SW 1271 (cell line): ENCODE measurements around the gene GALNT10.

ENCODE experiments used
- DNase-seq, 2 experiments: peaks; one replicate each; lab custom pipeline; 2025; lab: John Stamatoyannopoulos, UW

Gene GALNT10

DNA sequence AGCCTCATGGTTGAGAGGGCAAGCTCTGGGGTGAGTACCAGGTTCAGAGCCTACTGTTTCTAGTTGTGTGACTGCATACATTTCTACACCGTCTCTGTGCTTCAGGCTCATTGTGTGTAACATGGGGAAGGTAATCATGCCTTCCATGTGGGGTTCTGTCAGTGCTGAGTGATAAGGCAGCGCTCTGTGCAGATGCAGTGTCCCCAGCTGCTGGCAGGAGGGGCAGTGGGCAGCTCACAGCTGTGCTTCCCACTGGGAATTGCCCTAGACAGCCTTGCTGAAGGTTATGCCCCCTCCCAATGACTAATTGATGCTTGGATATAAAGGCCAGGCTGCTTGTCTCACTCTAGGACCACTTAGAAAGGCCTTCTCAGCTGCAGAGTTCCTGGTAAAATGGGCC, 133.5 kb downstream of the GALNT10 start:
- DNase-seq: no peak

DNA sequence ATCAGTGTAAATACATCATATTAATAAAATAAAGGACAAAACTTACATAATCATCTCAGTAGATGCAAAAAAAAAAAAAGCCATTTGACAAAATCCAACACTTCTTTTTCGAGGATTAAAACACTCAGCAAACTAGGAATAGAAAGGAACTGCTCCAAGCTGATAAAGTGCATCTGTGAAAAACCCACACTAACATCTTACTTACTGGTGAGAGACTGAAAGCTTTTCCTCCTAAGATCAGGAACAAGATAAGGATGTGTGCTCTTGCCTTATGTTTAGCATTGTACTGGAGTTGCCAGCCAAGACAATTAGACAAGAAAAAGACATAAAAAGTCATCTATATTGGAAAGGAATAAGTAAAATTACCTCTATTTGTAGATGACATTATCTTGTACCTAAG, 135.0 kb downstream of the GALNT10 start:
- no peak for DNase-seq

DNA sequence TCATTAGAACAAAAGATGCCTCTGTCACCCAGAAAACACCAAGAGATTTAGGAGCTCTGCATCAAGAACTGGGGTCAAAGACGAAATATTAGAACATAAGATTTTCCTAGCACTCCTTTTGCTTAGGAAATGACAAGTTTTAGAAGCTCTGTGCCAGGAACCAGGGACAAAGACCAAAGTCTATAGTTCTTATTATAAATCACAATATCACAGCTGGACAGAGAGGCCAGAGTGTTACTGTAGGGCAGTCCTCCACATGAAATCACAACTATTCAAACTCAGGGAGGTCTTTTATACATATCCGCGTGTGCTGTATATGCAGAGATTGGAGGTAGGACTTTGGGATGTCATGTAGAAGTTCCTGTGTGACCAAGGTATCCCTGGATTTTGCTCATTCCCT, 138.5 kb downstream of the GALNT10 start:
- DNase-seq: no peak

DNA sequence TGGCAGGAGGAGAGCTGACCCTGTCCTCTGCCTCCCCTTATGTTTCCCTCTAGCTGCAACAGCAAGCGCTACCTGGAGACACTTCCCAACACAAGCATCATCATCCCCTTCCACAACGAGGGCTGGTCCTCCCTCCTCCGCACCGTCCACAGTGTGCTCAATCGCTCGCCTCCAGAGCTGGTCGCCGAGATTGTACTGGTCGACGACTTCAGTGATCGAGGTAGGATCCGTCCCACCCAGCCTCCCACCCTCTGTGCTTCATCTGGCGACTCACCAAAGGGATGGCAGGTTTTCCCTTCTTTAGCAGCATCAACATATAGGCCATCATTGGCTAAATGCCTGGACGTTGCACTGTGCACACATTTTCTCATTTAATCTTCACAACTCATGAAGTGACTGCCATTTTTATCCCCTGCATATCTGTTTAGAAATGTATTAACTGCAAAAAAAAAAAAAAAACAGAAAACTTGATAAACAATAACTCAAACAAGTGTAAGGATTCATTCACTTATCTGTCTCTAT, 139.0 kb downstream of the GALNT10 start:
- no peak for DNase-seq

DNA sequence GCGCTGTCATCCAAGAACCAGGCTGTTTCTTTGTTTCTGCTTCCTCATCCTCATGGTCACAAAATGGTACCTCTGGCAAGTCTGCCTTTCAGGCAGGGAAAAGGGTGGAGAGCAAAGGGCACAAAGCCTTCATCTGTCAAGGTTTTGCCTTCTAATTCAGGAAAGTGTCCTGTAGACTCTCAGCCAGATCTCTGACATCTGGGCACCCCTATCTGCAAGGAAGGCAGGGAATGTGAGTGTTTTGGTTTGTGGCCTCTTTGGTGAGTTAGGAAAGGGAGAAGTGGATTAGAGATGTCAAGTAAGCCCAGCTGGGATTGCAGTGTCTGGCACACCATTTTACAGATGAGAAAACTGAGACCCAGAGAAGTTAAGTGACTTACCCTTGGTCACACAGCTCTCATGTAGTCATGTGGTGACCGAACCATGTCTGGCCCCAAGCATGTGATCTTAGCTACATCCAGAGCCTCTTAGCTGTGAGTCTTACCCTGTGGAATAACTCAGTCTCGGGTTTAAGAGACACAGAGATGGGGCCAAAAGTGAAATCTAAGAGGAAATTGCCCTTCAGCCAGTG, 139.6 kb downstream of the GALNT10 start:
- no peak for DNase-seq

DNA sequence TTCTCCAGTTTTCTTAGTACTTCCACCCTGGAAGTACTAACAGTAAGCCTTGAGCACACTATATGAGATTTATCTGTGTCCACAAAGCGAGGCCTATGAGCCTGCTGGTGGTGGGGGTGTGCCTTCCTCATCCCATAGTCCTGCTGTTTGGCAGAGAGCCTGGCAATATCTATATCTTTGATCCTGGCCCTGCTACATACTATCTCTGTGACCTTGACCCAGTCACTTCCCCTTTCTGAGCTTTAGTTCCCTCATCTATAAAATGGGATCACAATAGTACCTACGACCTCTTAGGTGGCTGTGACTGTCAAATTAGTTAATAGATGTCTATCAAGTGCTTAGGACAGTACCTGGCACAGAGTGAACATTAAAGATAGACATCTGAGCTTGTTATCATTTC, 140.7 kb downstream of the GALNT10 start:
- no peak for DNase-seq

DNA sequence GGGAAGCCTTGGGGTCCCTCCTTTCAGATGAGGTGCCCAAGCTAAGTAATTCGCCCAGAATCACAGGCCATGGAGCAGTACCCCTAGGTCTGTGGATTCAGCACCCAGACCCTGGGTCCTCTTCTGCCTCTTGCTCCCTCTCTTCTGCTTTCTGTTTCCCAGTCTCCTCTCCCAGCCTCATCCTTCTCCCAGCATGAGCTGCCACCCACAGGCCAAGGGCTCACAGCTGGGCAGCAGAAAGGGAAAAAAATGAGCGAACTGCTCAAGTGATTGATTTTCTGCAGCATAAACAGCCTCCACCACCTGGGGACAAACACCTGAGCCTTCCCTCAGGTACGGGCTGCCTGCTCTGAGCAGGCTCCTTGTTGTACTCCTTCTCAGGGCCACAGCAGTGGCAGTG, 141.4 kb downstream of the GALNT10 start:
- DNase-seq: no peak

DNA sequence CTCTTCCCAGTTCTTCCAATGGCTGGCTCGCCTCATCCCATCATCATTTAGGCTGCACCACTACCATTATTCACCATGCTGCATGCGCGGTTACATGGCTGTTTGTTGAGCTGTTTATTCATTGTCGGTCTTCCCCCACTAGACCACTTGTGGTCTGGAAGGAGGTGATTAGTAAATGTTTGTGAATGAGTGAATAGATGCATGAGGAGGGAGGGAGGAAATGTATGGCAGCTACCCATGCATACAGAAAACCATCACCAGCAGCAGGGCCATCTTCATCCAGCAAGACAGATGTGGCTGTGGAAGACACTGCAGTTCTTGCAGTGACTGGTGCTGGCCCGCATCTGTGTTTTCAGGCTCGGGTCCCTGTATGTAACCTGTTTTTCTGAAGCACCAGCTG, 141.9 kb downstream of the GALNT10 start:
- DNase-seq: no peak

DNA sequence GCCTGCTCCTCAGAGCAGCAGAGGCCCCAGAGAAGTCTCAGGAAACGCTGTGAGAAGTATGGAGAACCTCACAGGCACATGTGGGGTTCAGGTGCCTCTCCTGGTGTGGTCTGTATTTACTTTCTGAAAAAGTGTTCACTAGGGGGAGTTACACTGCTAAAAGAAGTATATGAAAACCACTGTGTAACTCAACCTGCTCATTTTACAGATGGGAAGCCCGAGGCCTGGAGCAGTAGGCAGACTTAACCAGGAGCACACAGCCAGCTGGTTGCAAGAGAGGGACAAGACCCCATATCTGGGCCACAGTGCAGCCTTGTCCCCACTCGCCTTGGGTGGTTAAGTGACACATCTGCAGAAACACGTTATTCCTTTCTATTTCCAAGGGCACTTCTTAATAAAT, 142.5 kb downstream of the GALNT10 start:
- no peak for DNase-seq

DNA sequence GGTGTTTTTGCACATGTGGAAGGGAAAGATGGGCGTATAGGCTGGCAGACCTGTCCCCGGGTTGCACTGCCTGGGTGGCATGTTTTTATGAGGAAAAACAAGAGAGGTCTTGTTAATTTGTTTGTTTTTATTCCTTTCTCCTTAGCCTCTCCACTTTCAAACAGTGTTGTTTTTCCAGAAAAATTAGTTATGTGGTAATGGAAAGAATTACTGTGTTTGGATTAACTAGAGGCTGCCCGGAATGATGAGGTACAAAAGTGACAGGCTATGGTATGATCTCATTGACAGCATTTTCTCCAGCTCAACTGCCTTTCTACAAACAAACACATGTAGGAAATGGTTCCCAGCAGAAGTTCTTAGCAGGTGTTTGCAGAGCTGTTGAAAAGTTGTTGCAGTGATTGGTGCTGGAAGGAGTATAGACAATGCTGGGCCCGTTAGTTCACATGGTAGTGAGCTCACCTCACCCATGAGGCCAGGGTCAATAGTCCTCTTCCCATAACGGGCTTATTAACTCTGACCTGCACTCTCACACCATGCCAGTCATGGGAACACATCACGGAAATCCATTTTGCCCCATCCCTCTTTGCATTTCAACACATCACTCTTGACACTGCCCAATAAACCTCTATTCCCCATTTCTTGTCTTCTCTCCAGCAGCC, 144.0 kb downstream of the GALNT10 start:
- no peak for DNase-seq

DNA sequence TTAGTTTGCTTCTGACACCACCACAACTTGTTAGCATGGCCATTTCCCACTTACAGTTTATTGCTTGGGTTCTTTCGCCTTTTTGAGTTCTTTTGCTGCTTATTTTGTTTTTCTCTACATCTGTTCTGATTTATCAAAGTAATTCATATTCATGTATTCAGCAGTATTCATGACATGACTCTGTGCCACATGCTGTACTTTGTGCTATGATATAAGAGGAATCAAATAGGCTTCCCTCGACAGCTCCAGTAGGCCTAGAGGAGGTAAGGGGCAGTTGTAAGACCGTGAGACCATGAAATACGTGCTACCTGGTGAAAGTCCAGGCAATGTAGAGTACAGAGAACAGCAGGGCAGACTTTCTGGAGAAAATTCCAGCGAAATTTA, 144.5 kb downstream of the GALNT10 start:
- DNase-seq: no peak

DNA sequence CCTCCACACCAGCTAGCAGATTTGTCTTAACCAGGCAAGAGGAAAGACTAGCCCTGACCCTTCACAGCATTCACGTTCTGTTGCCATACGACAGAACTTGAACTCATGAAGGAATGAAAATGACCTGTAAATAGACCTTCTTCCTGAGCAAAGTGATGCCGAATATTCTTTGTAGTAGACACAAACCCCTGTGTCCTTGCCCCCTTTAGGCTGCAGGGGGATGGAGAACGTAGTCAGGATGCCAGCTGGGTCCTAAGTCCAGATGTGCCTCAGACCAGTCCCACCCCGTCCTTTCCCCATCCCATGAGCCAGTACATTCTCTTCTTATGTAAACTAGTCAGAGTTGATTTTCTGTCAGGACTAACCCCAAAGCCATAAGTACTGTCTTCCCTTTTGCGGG, 151.1 kb downstream of the GALNT10 start:
- no peak for DNase-seq

DNA sequence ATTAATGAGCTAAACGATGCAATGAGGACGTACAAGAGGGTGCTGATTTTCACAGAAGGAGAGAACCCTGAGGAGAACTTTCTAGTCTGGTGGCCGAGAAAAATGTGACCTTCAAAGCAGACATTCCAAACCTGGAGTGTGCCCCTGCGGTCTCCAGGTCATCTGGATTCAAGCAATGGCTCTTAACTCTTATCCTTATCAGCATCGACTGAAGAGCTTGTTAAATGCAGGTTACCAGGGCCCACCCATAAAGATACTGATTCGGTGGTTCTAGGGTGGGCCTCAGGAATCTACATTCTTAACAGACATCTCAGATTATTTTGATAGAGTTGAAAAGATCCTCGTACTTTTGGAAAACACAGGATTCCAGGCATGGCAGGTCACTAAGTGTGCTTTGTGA, 151.7 kb downstream of the GALNT10 start:
- DNase-seq: no peak

DNA sequence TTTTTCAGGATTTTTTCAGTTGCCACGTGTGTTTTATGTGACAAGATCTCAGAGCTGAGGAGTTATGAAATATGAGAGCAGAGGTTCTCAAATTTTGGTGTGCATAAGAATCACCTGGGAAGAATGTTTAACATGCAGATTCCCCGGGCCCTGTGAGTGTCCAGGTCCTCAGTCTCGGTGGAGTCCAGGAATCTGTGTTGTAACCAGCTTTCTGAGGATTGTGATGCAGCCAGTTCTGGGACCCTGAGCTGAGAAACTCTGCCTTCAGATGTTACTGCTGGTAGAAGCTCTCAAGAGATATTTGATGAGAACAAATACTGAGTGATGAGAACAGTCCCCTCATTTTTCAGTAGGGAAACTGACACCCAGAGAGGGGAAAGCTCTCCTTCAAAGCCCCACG, 152.4 kb downstream of the GALNT10 start:
- no peak for DNase-seq

DNA sequence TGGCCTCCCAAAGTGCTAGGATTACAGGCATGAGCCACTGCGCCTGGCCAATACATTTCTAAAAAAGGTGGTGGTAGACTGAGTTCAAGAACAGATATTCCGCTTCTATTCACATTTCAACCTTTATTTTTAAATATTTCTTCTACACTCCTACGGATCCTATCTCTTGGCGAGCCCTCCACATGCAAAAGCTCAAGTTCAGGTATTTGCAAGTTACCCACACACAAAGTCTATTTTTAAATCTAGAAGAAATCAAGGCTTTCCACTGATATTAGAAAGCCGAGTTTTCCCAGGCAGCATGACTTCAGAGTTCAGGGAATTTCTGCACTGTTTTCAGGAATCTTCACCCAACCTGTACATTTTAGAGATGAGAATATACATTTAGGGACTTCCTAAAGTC, 153.9 kb downstream of the GALNT10 start:
- DNase-seq: no peak

DNA sequence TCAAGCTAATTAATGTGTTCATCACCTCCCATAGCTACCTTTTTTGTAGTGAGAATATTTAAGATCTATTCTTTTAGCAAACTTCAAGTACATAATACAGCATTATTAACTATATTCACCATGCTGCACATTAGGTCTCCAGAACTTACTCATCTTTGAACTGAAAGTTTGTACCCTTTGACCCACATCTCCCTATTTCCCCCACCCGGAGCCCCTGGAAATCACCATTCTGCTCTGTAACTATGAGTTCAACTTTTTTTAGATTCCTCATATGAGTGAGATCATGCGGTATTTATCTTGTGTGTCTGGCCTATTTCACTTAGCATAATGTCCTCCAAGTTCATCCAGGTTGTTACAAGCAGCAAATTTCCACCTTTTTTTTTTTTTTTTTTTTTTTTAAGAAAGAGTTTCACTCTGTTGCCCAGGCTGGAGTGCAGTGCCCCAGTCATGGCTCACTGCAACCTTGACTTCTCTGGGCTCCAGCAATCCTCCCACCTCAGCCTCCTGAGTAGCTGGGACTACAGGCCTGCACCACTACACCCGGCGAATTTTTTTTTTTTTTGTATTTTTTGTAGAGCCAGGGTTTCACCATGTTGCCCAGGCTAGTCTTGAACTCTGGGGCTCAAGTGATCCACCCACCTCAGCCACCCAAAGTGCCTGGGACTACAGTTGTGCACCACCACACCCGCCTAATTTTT, 154.9 kb downstream of the GALNT10 start:
- no peak for DNase-seq

DNA sequence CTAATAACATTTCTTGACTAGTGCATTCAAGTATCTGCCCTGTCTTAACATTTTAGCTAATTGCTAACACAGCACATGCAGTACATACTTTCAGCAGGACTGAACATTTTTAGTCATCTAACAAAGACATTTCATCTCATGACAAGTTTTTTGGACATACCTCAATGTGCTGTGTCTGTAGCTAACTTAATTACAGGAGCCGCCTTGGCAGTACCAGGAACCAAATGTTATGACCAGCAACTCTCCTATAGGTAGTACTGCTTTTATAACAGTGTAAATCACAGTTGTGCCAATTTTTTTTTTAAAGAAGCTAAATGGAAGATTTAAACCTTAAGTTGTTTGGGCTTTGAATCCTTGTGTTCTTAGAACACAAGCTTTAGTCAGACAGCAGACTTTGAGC, 155.9 kb downstream of the GALNT10 start:
- no peak for DNase-seq

DNA sequence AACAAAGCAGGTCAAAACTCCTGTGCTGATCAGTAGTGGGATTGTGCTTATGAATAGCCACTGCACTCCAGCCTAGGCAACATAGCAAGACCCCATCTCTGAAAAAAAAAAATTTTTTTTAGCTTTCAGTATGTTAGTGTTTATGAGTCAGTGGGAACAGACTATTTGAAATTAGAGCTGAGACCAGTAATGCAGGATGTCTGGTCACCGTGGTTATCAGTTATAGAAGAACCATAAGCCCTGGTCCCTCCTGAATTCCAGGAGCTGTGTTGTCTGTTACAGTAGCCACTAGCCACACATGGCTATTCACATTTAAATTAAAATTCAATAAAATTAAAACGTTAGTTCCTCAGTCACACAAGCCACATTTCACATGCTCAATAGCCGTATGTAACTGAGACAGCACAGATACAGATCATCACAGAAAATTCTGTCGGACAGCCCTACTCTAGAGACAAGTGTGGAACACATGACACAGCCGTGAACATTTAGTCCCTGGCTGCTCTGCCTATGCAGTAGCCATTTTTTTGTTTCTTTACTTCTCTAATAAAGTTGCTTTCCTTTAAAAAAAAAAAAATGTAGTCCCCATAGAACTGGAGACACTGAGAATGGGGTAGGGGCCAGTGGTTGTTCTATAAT, 159.2 kb downstream of the GALNT10 start:
- DNase-seq: no peak

DNA sequence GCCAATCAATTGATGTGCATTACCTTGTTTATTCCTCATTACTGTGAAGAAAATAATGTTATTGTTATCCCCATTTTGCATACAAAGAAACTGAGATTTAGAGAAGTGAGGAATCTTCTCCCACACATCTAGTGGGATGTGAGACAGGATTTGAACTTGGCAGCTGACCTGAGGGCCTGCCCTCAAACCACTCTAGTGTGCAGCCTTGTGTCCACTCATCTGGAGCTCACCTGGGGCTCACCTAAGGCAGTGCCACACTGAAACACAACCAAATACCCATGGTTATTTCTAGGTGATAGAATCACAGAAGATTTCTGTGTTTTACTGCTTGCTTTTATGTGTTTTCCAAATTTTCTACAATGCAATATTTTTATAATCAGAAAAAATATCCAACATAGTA, 160.6 kb downstream of the GALNT10 start:
- DNase-seq: no peak

DNA sequence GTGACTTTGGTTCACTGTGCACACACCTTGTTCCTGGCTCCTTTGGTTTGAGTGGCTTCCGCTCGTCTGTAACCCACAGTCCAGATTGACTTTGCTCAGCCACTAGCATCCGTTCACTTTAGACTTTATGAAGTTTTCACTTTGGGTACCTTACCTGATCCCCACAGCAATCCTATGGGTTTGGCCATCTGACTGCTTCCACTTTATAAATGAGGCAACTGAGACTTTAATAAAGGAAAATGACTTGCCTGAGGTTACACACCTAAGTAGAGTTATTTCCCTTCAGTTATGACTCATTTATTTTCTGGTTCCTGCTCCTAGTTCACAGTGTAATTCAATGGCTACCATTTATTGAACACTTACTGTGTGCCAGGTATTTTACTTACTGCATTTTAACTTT, 161.0 kb downstream of the GALNT10 start:
- no peak for DNase-seq

DNA sequence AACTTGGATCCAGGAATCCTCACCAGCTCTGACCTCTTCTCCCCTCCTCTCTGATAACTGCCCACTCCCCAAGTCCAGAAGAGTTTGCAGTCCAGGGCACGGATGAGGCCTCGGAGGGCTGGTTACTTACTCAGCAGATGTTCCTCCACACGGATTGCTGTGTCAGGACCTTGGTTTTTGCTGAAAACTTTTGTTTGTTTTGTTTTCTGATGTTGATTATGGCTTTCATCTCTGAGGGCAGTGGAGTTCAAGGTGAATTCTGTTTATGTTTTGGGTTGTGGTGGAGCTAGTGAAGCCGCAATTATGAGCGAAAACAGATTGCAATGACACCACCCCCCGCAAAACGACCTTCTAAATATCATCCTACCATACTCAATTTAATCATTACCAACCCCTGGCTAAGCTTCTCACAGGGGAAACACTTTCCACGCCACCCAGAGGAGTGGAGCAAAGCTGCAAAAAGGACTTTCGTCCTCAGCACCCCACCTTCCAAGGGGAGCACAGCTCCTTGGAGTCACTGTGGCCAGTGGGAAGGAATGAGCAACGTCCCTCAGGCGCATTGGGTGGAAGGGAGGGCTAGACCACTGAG, 162.5 kb downstream of the GALNT10 start:
- no peak for DNase-seq

DNA sequence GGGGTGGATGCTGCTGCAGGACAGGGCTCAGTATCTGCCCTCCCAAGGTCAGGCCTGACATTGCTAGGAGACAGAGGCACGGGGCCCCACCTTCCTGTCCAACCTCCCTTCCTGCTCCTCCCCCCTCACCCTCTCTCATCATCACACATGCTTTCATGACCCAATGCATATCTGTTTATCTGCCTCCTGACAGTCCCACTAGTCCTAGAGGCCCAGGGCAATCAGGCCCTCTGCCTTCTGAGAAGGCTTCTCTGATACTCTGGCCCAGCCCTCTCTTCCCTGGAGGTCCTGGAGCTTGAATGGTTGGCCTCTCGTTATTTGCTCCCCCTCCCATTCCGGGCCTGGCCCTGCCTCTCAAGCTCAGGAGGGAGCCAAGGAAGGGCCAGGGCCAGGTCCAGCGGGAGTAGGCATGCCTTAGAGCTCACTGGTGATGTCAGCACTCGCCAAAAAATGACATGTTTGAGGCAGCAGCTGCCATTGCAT, 164.6 kb downstream of the GALNT10 start:
- DNase-seq: no peak
